ENCODE results near the gene TM9SF2. TPM values are rescaled to one million over a fixed set of nuclear protein-coding genes. Genes with fewer than 3 reads are reported as not detected.

TM9SF2 gene
- total and polyA plus RNA-seq, 4 experiments from 2014 or later, result 60.0 to 126 (median 83.1) TPM

DNA sequence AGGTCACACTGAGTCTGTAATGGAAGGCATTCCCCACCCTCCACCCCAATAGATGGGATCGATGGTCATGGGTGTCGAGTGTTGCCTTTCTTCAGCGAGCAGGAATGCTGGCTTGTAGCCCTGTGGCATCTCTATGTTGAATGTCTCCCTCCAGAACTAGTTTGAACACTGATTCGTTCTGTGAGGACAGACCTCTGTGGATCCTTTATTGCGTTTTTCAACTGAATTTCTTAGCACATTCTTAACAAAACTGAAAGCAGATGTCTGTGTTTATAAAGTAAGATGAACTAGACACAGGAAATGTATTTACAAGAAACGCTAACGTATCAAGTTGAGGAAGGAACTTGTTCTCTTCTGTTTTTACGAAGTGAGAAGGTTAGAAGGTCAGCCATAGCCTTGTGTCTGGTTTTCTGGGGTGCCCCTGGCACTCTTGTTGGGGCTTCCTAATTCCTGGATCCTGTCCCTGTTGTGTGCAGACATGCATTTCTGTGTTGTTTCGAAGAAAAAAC is 36.8 kb upstream of the TM9SF2 start:
- Histone ChIP-seq H3K4me1 (ENCODE audit: insufficient read depth, low read length) (peaks cover 22% of the 10 kb centered on the region), H3K9me3 (ENCODE audit: control insufficient read depth in 1 of 2, low read length in 2 of 2) (no peaks in the 10 kb centered on the region), H3K27me3 (ENCODE audit: insufficient read depth, low read length) (no peaks in the 10 kb centered on the region), H3K27ac (ENCODE audit: low read depth, low read length) (peak overlapping the region; percentile 11), H3K36me3 (ENCODE audit: insufficient read depth, low read length) (no peaks in the 10 kb centered on the region), H3K4me3 (ENCODE audit: low read length in 2 of 2) (peak overlapping the region in 1 of 2 donors; percentile 17)
- Mint-ChIP-seq H3K9me3 (no peaks in the 10 kb centered on the region), H3K27ac (peak overlapping the region; percentile 82 to 95 (median 90)), H3K27me3 (no peaks in the 10 kb centered on the region), H3K36me3 (peaks cover 2 to 7% of the 10 kb centered on the region in 2 donors), H3K4me3 (peak overlapping the region; percentile 12 to 75 (median 66)), H3K4me1 (peaks cover 12 to 24% (median 18%) of the 10 kb centered on the region in 4 donors)
- intact Hi-C loops (cut with micrococcal nuclease), result no loop called here
- CTCF ChIA-PET (ENCODE audit: partially characterized antibody), result interaction anchor here (1.6 kb wide), 1 partner anchor 27 kb away, joined by 4 read pairs; no protein-coding TSS in a partner anchor
- DNase-seq, result peak in 2 of 5 donors; percentile 9 to 27
- POLR2A ChIA-PET (ENCODE audit: partially characterized antibody), result interaction anchor here (1.0 kb wide), 1 partner anchor 37 kb away, joined by 3 read pairs; no protein-coding TSS in a partner anchor

DNA sequence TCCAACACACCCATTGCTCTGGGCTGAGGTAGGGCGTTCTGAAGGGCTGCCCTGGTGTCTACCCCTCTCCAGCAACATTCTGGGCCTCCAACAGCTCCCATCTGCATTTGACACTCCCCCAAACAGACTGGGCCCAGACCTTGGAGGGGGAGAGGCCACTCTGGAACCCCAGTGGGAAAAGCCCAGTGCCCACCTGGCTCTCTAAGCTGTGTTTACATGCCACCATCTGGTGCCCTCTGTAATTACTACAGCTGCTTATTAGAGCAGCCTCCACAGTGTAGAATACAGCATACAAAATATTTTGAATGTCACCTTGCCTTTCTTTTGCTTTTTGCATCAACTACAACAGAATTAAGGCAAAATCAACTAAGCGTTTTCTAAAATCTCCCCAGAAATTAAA is 35.8 kb upstream of the TM9SF2 start:
- Mint-ChIP-seq H3K27me3 (no peaks in the 10 kb centered on the region), H3K4me3 (no peak overlapping the region), H3K36me3 (peaks cover 2 to 11% of the 10 kb centered on the region in 2 donors), H3K27ac (peak overlapping the region in 6 of 7 donors; percentile 82 to 95 (median 90)), H3K4me1 (peaks cover 12 to 24% (median 18%) of the 10 kb centered on the region in 4 donors), H3K9me3 (no peaks in the 10 kb centered on the region)
- Histone ChIP-seq H3K36me3 (ENCODE audit: insufficient read depth, low read length) (no peaks in the 10 kb centered on the region), H3K4me1 (ENCODE audit: insufficient read depth, low read length) (peaks cover 22% of the 10 kb centered on the region), H3K9me3 (ENCODE audit: control insufficient read depth in 1 of 2, low read length in 2 of 2) (no peaks in the 10 kb centered on the region), H3K27ac (ENCODE audit: low read depth, low read length) (no peak overlapping the region), H3K27me3 (ENCODE audit: insufficient read depth, low read length) (no peaks in the 10 kb centered on the region), H3K4me3 (ENCODE audit: low read length in 2 of 2) (no peak overlapping the region)
- CTCF ChIA-PET (ENCODE audit: partially characterized antibody), result interaction anchor here (0.9 to 1.6 kb wide), 5 partner anchors 9 to 40 kb away, joined by 3 to 4 read pairs (median 3); no protein-coding TSS in a partner anchor
- POLR2A ChIA-PET (ENCODE audit: partially characterized antibody), result interaction anchor here (0.7 kb wide), 1 partner anchor 23 kb away, joined by 3 read pairs; no protein-coding TSS in a partner anchor
- intact Hi-C loops (cut with micrococcal nuclease), result no loop called here
- DNase-seq, result no peak

DNA sequence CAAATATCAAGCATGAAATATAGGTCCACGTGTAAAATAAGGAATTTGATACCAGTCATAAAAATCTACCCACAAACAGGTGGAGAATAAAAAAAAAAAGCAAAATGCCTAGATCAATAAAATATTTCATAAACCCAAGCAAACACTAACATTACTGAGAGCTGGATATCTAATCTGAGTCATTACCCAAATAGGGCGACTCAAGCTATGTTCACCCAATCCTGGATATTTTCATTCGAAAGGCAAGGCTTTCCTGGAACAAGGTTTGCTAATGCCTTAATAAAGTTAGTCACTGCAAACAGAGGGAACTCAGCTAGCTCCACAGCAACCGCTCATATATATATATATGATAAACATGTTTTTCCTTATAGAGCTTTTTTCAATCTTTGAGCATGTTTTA is 33.5 kb upstream of the TM9SF2 start:
- H3K9me3 ChIP-seq (ENCODE audit: control insufficient read depth in 1 of 2, low read length in 2 of 2), result no peaks in the 10 kb centered on the region
- H3K9me3 Mint-ChIP-seq, result no peaks in the 10 kb centered on the region
- no peak for DNase-seq
- H3K27me3 Mint-ChIP-seq, result peaks cover 0 to 2% of the 10 kb centered on the region in 2 donors
- peaks cover 22% of the 10 kb centered on the region for H3K4me1 ChIP-seq (ENCODE audit: insufficient read depth, low read length)
- H3K4me3 Mint-ChIP-seq, result no peak overlapping the region
- peaks cover 14 to 20% (median 17%) of the 10 kb centered on the region in 4 donors for H3K4me1 Mint-ChIP-seq
- H3K36me3 Mint-ChIP-seq, result peaks cover 2 to 11% of the 10 kb centered on the region in 2 donors
- intact Hi-C loops (cut with micrococcal nuclease), result no loop called here
- H3K27me3 ChIP-seq (ENCODE audit: insufficient read depth, low read length), result no peaks in the 10 kb centered on the region
- H3K27ac Mint-ChIP-seq, result no peak overlapping the region
- CTCF ChIA-PET (ENCODE audit: partially characterized antibody), result interaction anchor here (0.6 to 1.2 kb wide), 4 partner anchors 11 to 33 kb away, joined by 3 to 4 read pairs (median 3); no protein-coding TSS in a partner anchor
- H3K27ac ChIP-seq (ENCODE audit: low read depth, low read length), result no peak overlapping the region
- H3K4me3 ChIP-seq (ENCODE audit: low read length in 2 of 2), result no peak overlapping the region
- POLR2A ChIA-PET (ENCODE audit: partially characterized antibody), result no interaction called here
- no peaks in the 10 kb centered on the region for H3K36me3 ChIP-seq (ENCODE audit: insufficient read depth, low read length)

GRCh38 chr13:99469041-99469440 is 32.2 kb upstream of the TM9SF2 start:
- ChIA-PET POLR2A (ENCODE audit: partially characterized antibody) (interaction anchor here (1.2 kb wide), 1 partner anchor 28 kb away, joined by 3 read pairs; no protein-coding TSS in a partner anchor), CTCF (ENCODE audit: partially characterized antibody) (no interaction called here)
- Histone ChIP-seq H3K36me3 (ENCODE audit: insufficient read depth, low read length) (no peaks in the 10 kb centered on the region), H3K4me1 (ENCODE audit: insufficient read depth, low read length) (peaks cover 16% of the 10 kb centered on the region), H3K4me3 (ENCODE audit: low read length in 2 of 2) (no peak overlapping the region), H3K27me3 (ENCODE audit: insufficient read depth, low read length) (no peaks in the 10 kb centered on the region), H3K27ac (ENCODE audit: low read depth, low read length) (no peak overlapping the region), H3K9me3 (ENCODE audit: control insufficient read depth in 1 of 2, low read length in 2 of 2) (no peaks in the 10 kb centered on the region)
- Mint-ChIP-seq H3K4me1 (peaks cover 11 to 16% (median 15%) of the 10 kb centered on the region in 4 donors), H3K27me3 (peaks cover 0 to 2% of the 10 kb centered on the region in 2 donors), H3K36me3 (peaks cover 2 to 11% of the 10 kb centered on the region in 2 donors), H3K27ac (no peak overlapping the region), H3K4me3 (no peak overlapping the region), H3K9me3 (no peaks in the 10 kb centered on the region)
- intact Hi-C loops (cut with micrococcal nuclease), result no loop called here
- DNase-seq, result no peak

DNA sequence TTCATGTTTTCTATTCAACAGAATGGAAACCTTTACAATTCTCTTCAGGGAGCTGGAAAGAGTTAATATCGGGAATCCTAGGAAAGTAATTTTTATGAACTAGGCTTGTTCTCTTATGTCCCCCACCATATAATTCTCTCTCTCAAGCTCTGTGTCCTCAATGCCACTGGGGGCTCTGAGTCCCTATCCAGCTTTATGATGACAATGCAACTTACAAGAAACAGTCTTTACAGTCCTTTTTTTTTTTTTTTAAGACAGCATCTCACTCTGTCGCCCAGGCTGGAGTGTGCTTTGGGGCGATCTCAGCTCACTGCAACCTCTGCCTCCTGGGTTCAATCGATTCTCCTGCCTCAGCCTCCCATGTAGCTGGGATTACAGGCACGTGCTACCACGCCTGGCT is 31.2 kb upstream of the TM9SF2 start:
- Histone ChIP-seq H3K4me1 (ENCODE audit: insufficient read depth, low read length) (peaks cover 6% of the 10 kb centered on the region), H3K27ac (ENCODE audit: low read depth, low read length) (no peak overlapping the region), H3K36me3 (ENCODE audit: insufficient read depth, low read length) (no peaks in the 10 kb centered on the region), H3K4me3 (ENCODE audit: low read length in 2 of 2) (no peak overlapping the region), H3K9me3 (ENCODE audit: control insufficient read depth in 1 of 2, low read length in 2 of 2) (no peaks in the 10 kb centered on the region), H3K27me3 (ENCODE audit: insufficient read depth, low read length) (no peaks in the 10 kb centered on the region)
- peaks cover 0 to 2% of the 10 kb centered on the region in 2 donors for H3K27me3 Mint-ChIP-seq
- intact Hi-C loops (cut with micrococcal nuclease), result no loop called here
- H3K9me3 Mint-ChIP-seq, result no peaks in the 10 kb centered on the region
- POLR2A ChIA-PET (ENCODE audit: partially characterized antibody), result interaction anchor here (1.2 kb wide), 1 partner anchor 27 kb away, joined by 3 read pairs; no protein-coding TSS in a partner anchor
- no peak for DNase-seq
- CTCF ChIA-PET (ENCODE audit: partially characterized antibody), result interaction anchor here (0.7 kb wide), 1 partner anchor 114 kb away, joined by 4 read pairs; no protein-coding TSS in a partner anchor
- H3K36me3 Mint-ChIP-seq, result peaks cover 2 to 11% of the 10 kb centered on the region in 2 donors
- H3K27ac Mint-ChIP-seq, result no peak overlapping the region
- H3K4me3 Mint-ChIP-seq, result no peak overlapping the region
- peaks cover 4 to 6% (median 5%) of the 10 kb centered on the region in 4 donors for H3K4me1 Mint-ChIP-seq

- Histone ChIP-seq H3K4me1 (ENCODE audit: insufficient read depth, low read length) (no peaks in the 10 kb centered on the region), H3K36me3 (ENCODE audit: insufficient read depth, low read length) (no peaks in the 10 kb centered on the region), H3K27me3 (ENCODE audit: insufficient read depth, low read length) (no peaks in the 10 kb centered on the region), H3K4me3 (ENCODE audit: low read length in 2 of 2) (no peak overlapping the region), H3K9me3 (ENCODE audit: control insufficient read depth in 1 of 2, low read length in 2 of 2) (no peaks in the 10 kb centered on the region), H3K27ac (ENCODE audit: low read depth, low read length) (no peak overlapping the region)
- Mint-ChIP-seq H3K9me3 (no peaks in the 10 kb centered on the region), H3K27ac (peak overlapping the region in 2 of 7 donors; percentile 5 to 32), H3K36me3 (peaks cover 2 to 11% of the 10 kb centered on the region in 2 donors), H3K4me3 (no peak overlapping the region), H3K4me1 (peaks cover 0 to 3% (median 0%) of the 10 kb centered on the region in 4 donors), H3K27me3 (peaks cover 0 to 2% of the 10 kb centered on the region in 2 donors)
- intact Hi-C loops (cut with micrococcal nuclease), result no loop called here
- ChIA-PET POLR2A (ENCODE audit: partially characterized antibody) (no interaction called here), CTCF (ENCODE audit: partially characterized antibody) (interaction anchor here (1.0 to 1.5 kb wide), 4 partner anchors 10 to 295 kb away, joined by 3 to 4 read pairs (median 4); no protein-coding TSS in a partner anchor)
- no peak for DNase-seq
Observed at GRCh38 chr13:99471221-99472121, 29.8 kb upstream of the TM9SF2 start.

DNA sequence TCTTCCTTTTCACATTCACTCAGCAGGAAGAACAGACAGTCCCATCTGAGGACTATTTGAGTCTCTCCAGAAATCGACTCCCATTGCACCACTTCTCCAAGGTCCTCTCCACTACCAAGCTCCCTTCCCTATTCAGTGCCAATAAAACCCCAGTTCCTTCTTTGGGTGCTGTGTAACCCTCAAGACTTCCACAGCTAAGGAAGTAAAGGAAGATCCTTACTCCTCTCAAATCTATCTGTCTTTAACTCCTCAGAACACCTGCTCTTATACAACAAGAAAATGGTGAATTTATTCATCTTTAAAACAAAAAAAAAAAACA is 29.2 kb upstream of the TM9SF2 start:
- ChIA-PET CTCF (ENCODE audit: partially characterized antibody) (interaction anchor here (1.0 to 1.5 kb wide), 4 partner anchors 11 to 296 kb away, joined by 3 to 4 read pairs (median 4); no protein-coding TSS in a partner anchor), POLR2A (ENCODE audit: partially characterized antibody) (interaction anchor here (1.2 kb wide), 1 partner anchor 24 kb away, joined by 4 read pairs; no protein-coding TSS in a partner anchor)
- Histone ChIP-seq H3K27me3 (ENCODE audit: insufficient read depth, low read length) (no peaks in the 10 kb centered on the region), H3K36me3 (ENCODE audit: insufficient read depth, low read length) (no peaks in the 10 kb centered on the region), H3K27ac (ENCODE audit: low read depth, low read length) (no peak overlapping the region), H3K9me3 (ENCODE audit: control insufficient read depth in 1 of 2, low read length in 2 of 2) (no peaks in the 10 kb centered on the region), H3K4me1 (ENCODE audit: insufficient read depth, low read length) (no peaks in the 10 kb centered on the region), H3K4me3 (ENCODE audit: low read length in 2 of 2) (no peak overlapping the region)
- Mint-ChIP-seq H3K27ac (peak overlapping the region in 1 of 7 donors; percentile 32), H3K27me3 (peaks cover 0 to 2% of the 10 kb centered on the region in 2 donors), H3K4me3 (no peak overlapping the region), H3K9me3 (no peaks in the 10 kb centered on the region), H3K4me1 (peaks cover 0 to 6% (median 3%) of the 10 kb centered on the region in 4 donors), H3K36me3 (peaks cover 2 to 11% of the 10 kb centered on the region in 2 donors)
- no peak for DNase-seq
- intact Hi-C loops (cut with micrococcal nuclease), result no loop called here

Measured in CD4-positive, alpha-beta memory T cell (primary cell).